A549 treated with ZK216348 at 1 μM for 4 hours (cell line): Measurements from ENCODE around the gene ZNF408. TPM values are rescaled to one million over a fixed set of nuclear protein-coding genes. Genes with fewer than 3 reads are reported as not detected.

Source experiments
- total RNA-seq: library from RNA; stranded (reverse); fragments of 200-300 nt; extraction: Qiagen RNA extraction; gene quantifications from 5 replicates; pipeline ENCODE4 v1.2.3, GENCODE V29; 2022; ENCODE audit warnings: low read depth

The ZNF408 gene
- total RNA-seq = 16.2 to 18.3 TPM (median 16.9 TPM) in 5 replicates

GRCh38 chr11:46700241-46701077 lies at the start of gene ZNF408, which contains the start of gene ARHGAP1:
TSS of gene ZNF408 (plus strand) at chr11:46701031. CDS start at chr11:46701048, 17 bp downstream.
TSS of gene ARHGAP1 (minus strand) at chr11:46700619. CDS start at chr11:46696107, 4,512 bp downstream.

GRCh38 chr11:46719048-46719542 lies 18.3 kb downstream of the ZNF408 start, which contains the start of gene F2:
TSS of gene F2 (plus strand) at chr11:46719213. CDS start at chr11:46719236, 23 bp downstream.

Other genes with a start within 250 kb of the ZNF408 start
- 10.5 to 21.1 TPM (median 14.5 TPM) in 5 replicates for gene AMBRA1, start 107.0 kb upstream of the ZNF408 start, total RNA-seq
- gene HARBI1, start 83.8 kb upstream of the ZNF408 start, total RNA-seq = 5.0 to 5.9 TPM (median 5.5 TPM) in 5 replicates
- gene ATG13, start 83.5 kb upstream of the ZNF408 start, total RNA-seq = 38.3 to 59.5 TPM (median 55.5 TPM) in 5 replicates
- 43.6 to 62.6 TPM (median 55.2 TPM) in 5 replicates for gene ARHGAP1, start 412 bp upstream of the ZNF408 start, total RNA-seq
- 2.0 to 3.0 TPM (median 2.4 TPM) in 5 replicates for gene F2, start 18.2 kb downstream of the ZNF408 start, total RNA-seq
- 65.8 to 80.7 TPM (median 72.9 TPM) in 5 replicates for gene CKAP5, start 145.2 kb downstream of the ZNF408 start, total RNA-seq
- gene LRP4, start 217.5 kb downstream of the ZNF408 start, total RNA-seq = 6.0 to 8.5 TPM (median 7.6 TPM) in 5 replicates
- 27.5 to 33.1 TPM (median 29.7 TPM) in 5 replicates for gene CSTPP1, start 235.7 kb downstream of the ZNF408 start, total RNA-seq